ENCODE results near the gene IGSF21. TPM values are rescaled to one million over a fixed set of nuclear protein-coding genes. Genes with fewer than 3 reads are reported as not detected.

Gene IGSF21
- total RNA-seq, 1 donor from 2014 or later, result 0.94 TPM

DNA sequence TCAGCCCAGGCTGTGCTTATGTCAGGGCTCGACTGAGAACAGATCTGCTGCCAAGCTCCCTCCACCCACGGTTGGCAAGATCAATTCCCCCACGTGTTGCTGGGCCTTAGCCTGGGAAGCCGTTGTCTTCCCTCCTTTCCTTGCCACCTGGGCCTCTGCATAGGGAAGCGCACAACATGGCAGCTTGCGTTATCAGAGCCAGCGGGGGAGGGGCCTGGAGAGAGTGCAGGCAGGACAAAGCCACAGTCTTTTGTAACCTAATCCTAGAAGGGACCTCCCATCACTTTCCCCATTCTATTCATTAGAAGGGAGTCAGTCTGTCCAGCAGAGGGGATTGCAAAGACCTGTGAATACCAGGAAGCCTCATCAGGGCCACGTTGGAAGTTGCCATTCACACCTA, 17.0 kb upstream of the IGSF21 start:
- Mint-ChIP-seq H3K27ac (no peak overlapping the region), H3K4me3 (no peak overlapping the region), H3K36me3 (no peaks in the 10 kb centered on the region), H3K4me1 (ENCODE audit: unreplicated experiment) (peaks cover 6% of the 10 kb centered on the region), H3K27me3 (peaks cover 48% of the 10 kb centered on the region), H3K9me3 (no peaks in the 10 kb centered on the region)
- no peak for DNase-seq (ENCODE audit: extremely low spot score, unreplicated experiment)
- TF ChIP-seq, protein P1, sequence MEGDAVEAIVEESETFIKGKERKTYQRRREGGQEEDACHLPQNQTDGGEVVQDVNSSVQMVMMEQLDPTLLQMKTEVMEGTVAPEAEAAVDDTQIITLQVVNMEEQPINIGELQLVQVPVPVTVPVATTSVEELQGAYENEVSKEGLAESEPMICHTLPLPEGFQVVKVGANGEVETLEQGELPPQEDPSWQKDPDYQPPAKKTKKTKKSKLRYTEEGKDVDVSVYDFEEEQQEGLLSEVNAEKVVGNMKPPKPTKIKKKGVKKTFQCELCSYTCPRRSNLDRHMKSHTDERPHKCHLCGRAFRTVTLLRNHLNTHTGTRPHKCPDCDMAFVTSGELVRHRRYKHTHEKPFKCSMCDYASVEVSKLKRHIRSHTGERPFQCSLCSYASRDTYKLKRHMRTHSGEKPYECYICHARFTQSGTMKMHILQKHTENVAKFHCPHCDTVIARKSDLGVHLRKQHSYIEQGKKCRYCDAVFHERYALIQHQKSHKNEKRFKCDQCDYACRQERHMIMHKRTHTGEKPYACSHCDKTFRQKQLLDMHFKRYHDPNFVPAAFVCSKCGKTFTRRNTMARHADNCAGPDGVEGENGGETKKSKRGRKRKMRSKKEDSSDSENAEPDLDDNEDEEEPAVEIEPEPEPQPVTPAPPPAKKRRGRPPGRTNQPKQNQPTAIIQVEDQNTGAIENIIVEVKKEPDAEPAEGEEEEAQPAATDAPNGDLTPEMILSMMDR (conservative IDR thresholded peaks at IDR 0.05), result no peak

DNA sequence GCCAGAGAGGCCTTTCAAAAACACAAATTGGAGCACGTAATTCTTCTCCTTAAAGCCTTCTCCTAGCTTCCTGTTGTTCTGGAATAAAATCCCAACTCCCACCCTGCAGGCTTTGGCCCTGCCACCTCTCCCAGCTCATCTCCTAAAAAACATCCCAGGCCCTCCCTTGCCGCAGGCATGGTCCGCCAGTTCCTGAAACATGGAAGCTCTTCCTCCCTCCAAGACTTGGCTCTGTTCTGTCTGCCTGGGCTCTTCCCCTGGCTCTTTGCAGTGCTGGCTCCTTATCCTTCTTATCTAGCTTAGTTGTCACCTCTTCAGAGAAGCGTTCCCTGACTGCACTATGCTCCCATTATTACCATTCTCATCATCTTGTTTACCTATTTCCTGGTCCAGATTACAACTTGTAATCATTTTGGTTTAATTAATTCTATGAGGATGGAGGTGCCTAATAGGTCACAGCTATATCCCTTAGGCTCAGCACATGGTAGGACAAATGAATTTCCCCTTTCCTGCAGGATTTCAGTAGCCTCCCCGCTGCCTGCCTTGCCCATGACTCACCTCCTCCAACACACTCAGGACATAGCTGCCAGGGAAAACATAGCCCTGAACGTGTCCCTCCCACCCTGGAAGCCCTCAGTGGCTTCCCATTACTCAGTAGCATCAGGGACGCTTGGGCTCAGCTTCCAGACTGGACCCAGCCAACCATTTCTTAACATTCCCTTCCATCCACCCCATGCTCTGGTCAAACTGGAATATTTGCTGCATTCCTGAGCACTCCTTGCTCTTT, 15.7 kb upstream of the IGSF21 start:
- DNase-seq (ENCODE audit: extremely low spot score, unreplicated experiment), result no peak
- no peaks in the 10 kb centered on the region for H3K36me3 Mint-ChIP-seq
- no peaks in the 10 kb centered on the region for H3K9me3 Mint-ChIP-seq
- TF ChIP-seq, protein P1 (conservative IDR thresholded peaks at IDR 0.05), result no peak
- peaks cover 49% of the 10 kb centered on the region for H3K27me3 Mint-ChIP-seq
- H3K27ac Mint-ChIP-seq, result no peak overlapping the region
- peaks cover 6% of the 10 kb centered on the region for H3K4me1 Mint-ChIP-seq (ENCODE audit: unreplicated experiment)
- no peak overlapping the region for H3K4me3 Mint-ChIP-seq

DNA sequence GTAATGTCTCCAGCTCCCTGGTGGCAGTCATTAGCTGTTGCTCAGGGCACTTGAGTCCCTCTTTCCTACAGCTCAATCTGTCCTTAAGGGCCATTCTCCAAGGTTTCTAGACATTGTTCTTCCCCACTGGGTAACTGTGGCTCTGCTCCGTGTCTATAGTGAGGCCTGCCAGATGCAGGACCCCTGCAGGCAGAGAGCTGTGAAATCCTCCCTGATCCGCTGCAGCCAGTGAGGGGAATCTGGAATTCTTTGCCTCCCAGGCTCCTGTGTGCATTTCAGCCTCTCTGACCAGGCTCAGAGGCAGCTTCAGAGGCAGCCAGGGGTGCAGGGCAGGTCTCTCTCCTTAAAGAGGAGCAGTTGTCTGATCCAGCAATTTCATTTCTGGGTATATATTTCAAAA, 14.4 kb upstream of the IGSF21 start:
- no peak overlapping the region for H3K4me3 Mint-ChIP-seq
- H3K4me1 Mint-ChIP-seq (ENCODE audit: unreplicated experiment), result peaks cover 6% of the 10 kb centered on the region
- peaks cover 45% of the 10 kb centered on the region for H3K27me3 Mint-ChIP-seq
- H3K9me3 Mint-ChIP-seq, result no peaks in the 10 kb centered on the region
- H3K36me3 Mint-ChIP-seq, result no peaks in the 10 kb centered on the region
- no peak overlapping the region for H3K27ac Mint-ChIP-seq
- TF ChIP-seq, protein P1 (conservative IDR thresholded peaks at IDR 0.05), result no peak
- no peak for DNase-seq (ENCODE audit: extremely low spot score, unreplicated experiment)

DNA sequence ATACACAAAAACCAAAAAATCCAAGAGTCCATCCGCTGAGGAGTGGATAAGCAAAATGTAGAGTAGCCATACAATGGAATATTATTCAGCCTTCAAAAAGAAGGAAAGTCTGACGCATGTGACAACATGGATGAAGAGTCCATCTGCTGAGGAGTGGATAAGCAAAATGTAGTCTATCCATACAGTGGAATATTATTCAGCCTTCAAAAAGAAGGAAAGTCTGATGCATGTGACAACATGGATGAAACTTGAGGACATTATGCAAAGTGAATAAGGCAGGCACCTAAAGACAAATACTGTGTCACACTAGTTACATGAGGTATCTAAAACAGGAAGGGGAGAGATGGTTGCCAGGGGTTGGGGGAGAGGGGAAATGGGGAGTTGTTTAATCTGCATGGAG, 14.0 kb upstream of the IGSF21 start:
- H3K27me3 Mint-ChIP-seq, result peaks cover 49% of the 10 kb centered on the region
- peaks cover 6% of the 10 kb centered on the region for H3K4me1 Mint-ChIP-seq (ENCODE audit: unreplicated experiment)
- no peak for DNase-seq (ENCODE audit: extremely low spot score, unreplicated experiment)
- TF ChIP-seq, protein P1 (conservative IDR thresholded peaks at IDR 0.05), result no peak
- no peak overlapping the region for H3K27ac Mint-ChIP-seq
- H3K9me3 Mint-ChIP-seq, result no peaks in the 10 kb centered on the region
- no peaks in the 10 kb centered on the region for H3K36me3 Mint-ChIP-seq
- no peak overlapping the region for H3K4me3 Mint-ChIP-seq

DNA sequence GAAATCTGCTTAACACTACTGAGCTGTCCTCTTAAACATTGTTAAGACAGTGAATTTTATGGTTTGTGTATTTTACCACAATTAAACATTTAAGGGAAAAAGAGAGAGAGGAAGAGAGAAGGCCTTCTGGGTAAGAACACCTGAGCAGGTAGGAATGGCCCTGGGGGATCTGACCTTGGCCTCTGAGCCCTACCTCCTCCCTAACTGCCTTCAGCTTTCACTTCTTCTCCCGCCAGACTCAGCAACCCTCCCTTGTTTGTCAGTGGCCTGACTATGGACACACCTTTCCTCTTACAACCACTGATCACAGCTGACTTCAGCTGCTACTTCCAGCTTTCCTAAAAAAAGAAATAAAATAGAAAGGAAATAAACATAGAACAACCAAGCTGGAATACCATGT, 13.5 kb upstream of the IGSF21 start:
- no peak overlapping the region for H3K27ac Mint-ChIP-seq
- H3K4me3 Mint-ChIP-seq, result no peak overlapping the region
- H3K27me3 Mint-ChIP-seq, result peaks cover 49% of the 10 kb centered on the region
- no peak for DNase-seq (ENCODE audit: extremely low spot score, unreplicated experiment)
- TF ChIP-seq, protein P1 (conservative IDR thresholded peaks at IDR 0.05), result no peak
- no peaks in the 10 kb centered on the region for H3K36me3 Mint-ChIP-seq
- H3K4me1 Mint-ChIP-seq (ENCODE audit: unreplicated experiment), result peaks cover 6% of the 10 kb centered on the region
- no peaks in the 10 kb centered on the region for H3K9me3 Mint-ChIP-seq
